MM.1S (cell line): ENCODE data around the gene PIEZO1.

Experiments
- CTCF ChIP-seq: fragments of 300-600 bp; sonication (generic); IDR thresholded peaks from 2 replicates; pipeline ENCODE4 v1.5.1; 2016; ENCODE audit warnings: antibody characterized with exemption, low read length, mixed read lengths
- EZH2phosphoT487 ChIP-seq: fragments of 300-600 bp; sonication (generic); IDR thresholded peaks from 2 replicates; pipeline ENCODE4 v1.6.1; 2018; ENCODE audit warnings: antibody characterized with exemption, low read length

GRCh38 chr16:88721815-88722755 lies 62.9 kb downstream of the PIEZO1 start:
- no peak for TF ChIP-seq CTCF
- no peak for TF ChIP-seq EZH2phosphoT487
